ENCODE measurements around the gene ATRN. TPM values are rescaled to one million over a fixed set of nuclear protein-coding genes. Genes with fewer than 3 reads are reported as not detected.

ATRN gene
- total RNA-seq, 2 experiments from 2014 or later: 8.8 to 9.1 TPM

- no peak for DNase-seq
- Mint-ChIP-seq H3K9me3 (no peaks in the 10 kb centered on the region), H3K27me3 (no peaks in the 10 kb centered on the region), H3K4me3 (no peak overlapping the region), H3K4me1 (ENCODE audit: low read depth) (no peaks in the 10 kb centered on the region), H3K27ac (no peak overlapping the region), H3K36me3 (ENCODE audit: low read depth) (peaks cover 36% of the 10 kb centered on the region)
- Histone ChIP-seq H3K27ac (ENCODE audit: low read depth in 1 of 2, low read length in 2 of 2) (no peak overlapping the region), H3K4me3 (ENCODE audit: low read length) (no peak overlapping the region), H3K9me3 (ENCODE audit: control insufficient read depth in 1 of 2, insufficient read depth in 1 of 2, low read length in 2 of 2) (no peaks in the 10 kb centered on the region), H3K36me3 (ENCODE audit: insufficient read depth, low read length) (no peaks in the 10 kb centered on the region), H3K4me1 (ENCODE audit: insufficient read depth, low read length) (no peaks in the 10 kb centered on the region), H3K27me3 (ENCODE audit: control insufficient read depth in 1 of 2, insufficient read depth in 2 of 2, low read length in 2 of 2) (no peaks in the 10 kb centered on the region)
- no peak for ATAC-seq (ENCODE audit: poor library complexity)
- ChIA-PET POLR2A (no interaction called here), CTCF (no interaction called here)
- intact Hi-C loops (cut with DNase I, micrococcal nuclease): no loop called here
- TF ChIP-seq CTCF (IDR thresholded peaks at IDR 0.05): no peak
These were observed 163.2 kb downstream of the ATRN start for GRCh38 chr20:3633913-3634478.

- no peak for DNase-seq
- no peak for TF ChIP-seq CTCF (IDR thresholded peaks at IDR 0.05)
- Mint-ChIP-seq H3K36me3 (ENCODE audit: low read depth) (peaks cover 32% of the 10 kb centered on the region), H3K9me3 (no peaks in the 10 kb centered on the region), H3K4me1 (ENCODE audit: low read depth) (no peaks in the 10 kb centered on the region), H3K27me3 (no peaks in the 10 kb centered on the region), H3K27ac (no peak overlapping the region), H3K4me3 (no peak overlapping the region)
- ChIA-PET POLR2A (no interaction called here), CTCF (no interaction called here)
- no peak overlapping the region for H3K27ac ChIP-seq (ENCODE audit: low read depth in 1 of 2, low read length in 2 of 2)
- H3K4me1 ChIP-seq (ENCODE audit: insufficient read depth, low read length): no peaks in the 10 kb centered on the region
- intact Hi-C loops (cut with DNase I, micrococcal nuclease): no loop called here
- H3K36me3 ChIP-seq (ENCODE audit: insufficient read depth, low read length): no peaks in the 10 kb centered on the region
- no peaks in the 10 kb centered on the region for H3K27me3 ChIP-seq (ENCODE audit: control insufficient read depth in 1 of 2, insufficient read depth in 2 of 2, low read length in 2 of 2)
- H3K4me3 ChIP-seq (ENCODE audit: low read length): no peak overlapping the region
- ATAC-seq (ENCODE audit: poor library complexity): no peak
- no peaks in the 10 kb centered on the region for H3K9me3 ChIP-seq (ENCODE audit: control insufficient read depth in 1 of 2, insufficient read depth in 1 of 2, low read length in 2 of 2)
These were observed 164.5 kb downstream of the ATRN start for GRCh38 chr20:3635346-3635745.

- Histone ChIP-seq H3K27me3 (ENCODE audit: control insufficient read depth in 1 of 2, insufficient read depth in 2 of 2, low read length in 2 of 2) (no peaks in the 10 kb centered on the region), H3K4me1 (ENCODE audit: insufficient read depth, low read length) (no peaks in the 10 kb centered on the region), H3K4me3 (ENCODE audit: low read length) (no peak overlapping the region), H3K36me3 (ENCODE audit: insufficient read depth, low read length) (peaks cover 4% of the 10 kb centered on the region), H3K9me3 (ENCODE audit: control insufficient read depth in 1 of 2, insufficient read depth in 1 of 2, low read length in 2 of 2) (no peaks in the 10 kb centered on the region), H3K27ac (ENCODE audit: low read depth in 1 of 2, low read length in 2 of 2) (no peak overlapping the region)
- H3K36me3 Mint-ChIP-seq (ENCODE audit: low read depth): peaks cover 57% of the 10 kb centered on the region
- CTCF ChIA-PET: no interaction called here
- no peak overlapping the region for H3K4me3 Mint-ChIP-seq
- POLR2A ChIA-PET: no interaction called here
- no peak for TF ChIP-seq CTCF (IDR thresholded peaks at IDR 0.05)
- intact Hi-C loops (cut with DNase I, micrococcal nuclease): no loop called here
- DNase-seq: no peak
- no peaks in the 10 kb centered on the region for H3K27me3 Mint-ChIP-seq
- H3K9me3 Mint-ChIP-seq: no peaks in the 10 kb centered on the region
- ATAC-seq (ENCODE audit: poor library complexity): no peak
- no peak overlapping the region for H3K27ac Mint-ChIP-seq
- H3K4me1 Mint-ChIP-seq (ENCODE audit: low read depth): no peaks in the 10 kb centered on the region
These were observed 169.4 kb downstream of the ATRN start for GRCh38 chr20:3640259-3640658.
